NCI-H774 (cell line): ENCODE measurements around the gene RAC2.

ENCODE experiments used
- DNase-seq: peaks from one replicate; lab custom pipeline; 2025; lab: John Stamatoyannopoulos, UW

Gene RAC2

GRCh38 chr22:37244114-37244921 lies at the start of gene RAC2:
Gene RAC2 (minus strand): TSS chr22:37244269. CDS start chr22:37244148, 121 bp downstream.
- no peak for DNase-seq

- DNase-seq: no peak
Measured at GRCh38 chr22:37293172-37293571, 49.1 kb upstream of the RAC2 start.

- no peak for DNase-seq
Measured at GRCh38 chr22:37292641-37293040, 48.6 kb upstream of the RAC2 start.

- DNase-seq: no peak
Measured at GRCh38 chr22:37291559-37292298, 47.7 kb upstream of the RAC2 start.

GRCh38 chr22:37290737-37291136 lies 46.7 kb upstream of the RAC2 start:
- no peak for DNase-seq

GRCh38 chr22:37289156-37289735 lies 45.2 kb upstream of the RAC2 start:
- DNase-seq: no peak

GRCh38 chr22:37288521-37288920 lies 44.5 kb upstream of the RAC2 start:
- DNase-seq: no peak

GRCh38 chr22:37287550-37287951 lies 43.5 kb upstream of the RAC2 start:
- DNase-seq: no peak

- no peak for DNase-seq
Measured at GRCh38 chr22:37285937-37286336, 41.9 kb upstream of the RAC2 start.

GRCh38 chr22:37284805-37285355 lies 40.8 kb upstream of the RAC2 start:
- DNase-seq: no peak

GRCh38 chr22:37284126-37284804 lies 40.2 kb upstream of the RAC2 start:
- no peak for DNase-seq

GRCh38 chr22:37283393-37283937 lies 39.4 kb upstream of the RAC2 start:
- no peak for DNase-seq

GRCh38 chr22:37282385-37282677 lies 38.3 kb upstream of the RAC2 start, which contains the start of gene CYTH4:
Gene CYTH4 (plus strand): TSS chr22:37282508. CDS start chr22:37282570, 62 bp downstream.
- DNase-seq: no peak

- no peak for DNase-seq
Measured at GRCh38 chr22:37281646-37282384, 37.7 kb upstream of the RAC2 start.

- DNase-seq: no peak
Measured at GRCh38 chr22:37281195-37281594, 37.1 kb upstream of the RAC2 start.

- no peak for DNase-seq
Measured at GRCh38 chr22:37280718-37281117, 36.6 kb upstream of the RAC2 start.

- DNase-seq: no peak
Measured at GRCh38 chr22:37279331-37280181, 35.5 kb upstream of the RAC2 start.

GRCh38 chr22:37278261-37278660 lies 34.2 kb upstream of the RAC2 start:
- DNase-seq: no peak

GRCh38 chr22:37277384-37277783 lies 33.3 kb upstream of the RAC2 start:
- DNase-seq: no peak

- DNase-seq: no peak
Measured at GRCh38 chr22:37276776-37277175, 32.7 kb upstream of the RAC2 start.
